Tibial nerve (tissue), 4 donors: Measurements from ENCODE around the gene CLCN7.

Source experiments
- CTCF ChIP-seq, 5 experiments: fragments of 200-600 bp in 3 of 5; fragments of 450-650 bp in 2 of 5; sonication (generic) in 3 of 5; IDR thresholded peaks; one replicate each; pipeline ENCODE4 v1.5.1; 2016 to 2019; ENCODE audit warnings: antibody characterized with exemption in 5 of 5, mild to moderate bottlenecking in 3 of 5, moderate library complexity in 2 of 5
- EP300 ChIP-seq, 2 donors: sonication (generic); formaldehyde crosslinking; IDR thresholded peaks; one replicate each; pipeline ENCODE4 v1.6.1; 2017; ENCODE audit warnings: antibody characterized with exemption in 2 of 2, mild to moderate bottlenecking in 1 of 2
- POLR2A ChIP-seq, 2 donors: fragments of 450-650 bp; IDR thresholded peaks; one replicate each; pipeline ENCODE4 v1.6.1; 2017; ENCODE audit warnings: antibody characterized with exemption in 2 of 2, mild to moderate bottlenecking in 2 of 2, moderate library complexity in 2 of 2

GRCh38 chr16:1461146-1461545, 13.7 kb downstream of the CLCN7 start:
- TF ChIP-seq POLR2A (IDR thresholded peaks at IDR 0.05) = no peak
- no peak for TF ChIP-seq CTCF (IDR thresholded peaks at IDR 0.05)
- no peak for TF ChIP-seq EP300 (IDR thresholded peaks at IDR 0.05)
